ENCODE data around the gene KBTBD8. TPM values are rescaled to one million over a fixed set of nuclear protein-coding genes. Genes with fewer than 3 reads are reported as not detected.

The KBTBD8 gene
- total RNA-seq, 1 donor from 2014 or later, result 9.2 TPM

- TF ChIP-seq CTCF (IDR thresholded peaks at IDR 0.05; ENCODE audit: insufficient read depth, low read depth, low read length) (no peak), EZH2 (IDR thresholded peaks at IDR 0.05; ENCODE audit: insufficient read depth, low read length) (no peak)
- Histone ChIP-seq H3K9ac (ENCODE audit: low read length) (no peak overlapping the region), H3K36me3 (ENCODE audit: insufficient read depth, low read length) (no peaks in the 10 kb centered on the region), H3K9me3 (ENCODE audit: insufficient read depth, low read depth, low read length) (no peaks in the 10 kb centered on the region), H3K27me3 (ENCODE audit: insufficient read depth, low read length) (no peaks in the 10 kb centered on the region), H3K4me2 (ENCODE audit: low read length) (no peak overlapping the region), H4K20me1 (ENCODE audit: insufficient read depth, low read length) (no peaks in the 10 kb centered on the region), H3K27ac (ENCODE audit: low read depth, low read length) (no peak overlapping the region), H3K4me1 (ENCODE audit: insufficient read depth, low read length) (peaks cover 15% of the 10 kb centered on the region), H3K79me2 (ENCODE audit: insufficient read depth, low read length) (peaks cover 11% of the 10 kb centered on the region), H3K4me3 (ENCODE audit: insufficient read depth, low read depth, low read length) (no peak overlapping the region), H2AFZ (ENCODE audit: low read depth, low read length) (no peak overlapping the region)
- Mint-ChIP-seq H3K4me1 (ENCODE audit: low read depth, unreplicated experiment) (peaks cover 4% of the 10 kb centered on the region), H3K4me3 (ENCODE audit: unreplicated experiment) (no peak overlapping the region), H3K36me3 (ENCODE audit: low read depth, unreplicated experiment) (no peaks in the 10 kb centered on the region), H3K27ac (ENCODE audit: unreplicated experiment) (no peak overlapping the region), H3K9me3 (ENCODE audit: unreplicated experiment) (no peaks in the 10 kb centered on the region), H3K27me3 (ENCODE audit: low read depth, unreplicated experiment) (no peaks in the 10 kb centered on the region)
- no peak for FAIRE-seq
- no peak for DNase-seq (ENCODE audit: low read depth)
Measured at GRCh38 chr3:66994588-66994987, 3.5 kb upstream of the KBTBD8 start.

- no peak overlapping the region for H3K4me2 ChIP-seq (ENCODE audit: low read length)
- no peaks in the 10 kb centered on the region for H3K9me3 Mint-ChIP-seq (ENCODE audit: unreplicated experiment)
- no peaks in the 10 kb centered on the region for H3K9me3 ChIP-seq (ENCODE audit: insufficient read depth, low read depth, low read length)
- H3K4me3 Mint-ChIP-seq (ENCODE audit: unreplicated experiment), result no peak overlapping the region
- H3K27me3 Mint-ChIP-seq (ENCODE audit: low read depth, unreplicated experiment), result no peaks in the 10 kb centered on the region
- no peak overlapping the region for H3K4me3 ChIP-seq (ENCODE audit: insufficient read depth, low read depth, low read length)
- H2AFZ ChIP-seq (ENCODE audit: low read depth, low read length), result no peak overlapping the region
- no peaks in the 10 kb centered on the region for H3K27me3 ChIP-seq (ENCODE audit: insufficient read depth, low read length)
- H3K4me1 ChIP-seq (ENCODE audit: insufficient read depth, low read length), result peaks cover 15% of the 10 kb centered on the region
- peaks cover 23% of the 10 kb centered on the region for H3K79me2 ChIP-seq (ENCODE audit: insufficient read depth, low read length)
- no peak for FAIRE-seq
- H4K20me1 ChIP-seq (ENCODE audit: insufficient read depth, low read length), result no peaks in the 10 kb centered on the region
- no peak for DNase-seq (ENCODE audit: low read depth)
- peaks cover 5% of the 10 kb centered on the region for H3K4me1 Mint-ChIP-seq (ENCODE audit: low read depth, unreplicated experiment)
- TF ChIP-seq CTCF (IDR thresholded peaks at IDR 0.05; ENCODE audit: insufficient read depth, low read depth, low read length) (no peak), EZH2 (IDR thresholded peaks at IDR 0.05; ENCODE audit: insufficient read depth, low read length) (no peak)
- no peaks in the 10 kb centered on the region for H3K36me3 ChIP-seq (ENCODE audit: insufficient read depth, low read length)
- H3K27ac Mint-ChIP-seq (ENCODE audit: unreplicated experiment), result no peak overlapping the region
- H3K36me3 Mint-ChIP-seq (ENCODE audit: low read depth, unreplicated experiment), result no peaks in the 10 kb centered on the region
- H3K27ac ChIP-seq (ENCODE audit: low read depth, low read length), result no peak overlapping the region
- no peak overlapping the region for H3K9ac ChIP-seq (ENCODE audit: low read length)
Measured at GRCh38 chr3:66996696-66997095, 1.4 kb upstream of the KBTBD8 start.

GRCh38 chr3:66997560-66998112 is 471 bp upstream of the KBTBD8 start:
- Histone ChIP-seq H4K20me1 (ENCODE audit: insufficient read depth, low read length) (no peaks in the 10 kb centered on the region), H3K27ac (ENCODE audit: low read depth, low read length) (peak overlapping the region; percentile 69), H3K27me3 (ENCODE audit: insufficient read depth, low read length) (no peaks in the 10 kb centered on the region), H3K4me3 (ENCODE audit: insufficient read depth, low read depth, low read length) (peak overlapping the region; percentile 38), H3K4me1 (ENCODE audit: insufficient read depth, low read length) (peaks cover 15% of the 10 kb centered on the region), H3K36me3 (ENCODE audit: insufficient read depth, low read length) (no peaks in the 10 kb centered on the region), H3K4me2 (ENCODE audit: low read length) (peak overlapping the region; percentile 91), H2AFZ (ENCODE audit: low read depth, low read length) (peak overlapping the region; percentile 70), H3K9me3 (ENCODE audit: insufficient read depth, low read depth, low read length) (no peaks in the 10 kb centered on the region), H3K9ac (ENCODE audit: low read length) (peak overlapping the region; percentile 83), H3K79me2 (ENCODE audit: insufficient read depth, low read length) (peaks cover 26% of the 10 kb centered on the region)
- H3K9me3 Mint-ChIP-seq (ENCODE audit: unreplicated experiment), result no peaks in the 10 kb centered on the region
- no peak for TF ChIP-seq CTCF (IDR thresholded peaks at IDR 0.05; ENCODE audit: insufficient read depth, low read depth, low read length)
- TF ChIP-seq EZH2 (IDR thresholded peaks at IDR 0.05; ENCODE audit: insufficient read depth, low read length), result no peak
- H3K36me3 Mint-ChIP-seq (ENCODE audit: low read depth, unreplicated experiment), result no peaks in the 10 kb centered on the region
- DNase-seq (ENCODE audit: low read depth) (peak; percentile 70), FAIRE-seq (peak; percentile 86)
- H3K4me1 Mint-ChIP-seq (ENCODE audit: low read depth, unreplicated experiment), result peaks cover 5% of the 10 kb centered on the region
- H3K27ac Mint-ChIP-seq (ENCODE audit: unreplicated experiment), result peak overlapping the region; percentile 38
- H3K4me3 Mint-ChIP-seq (ENCODE audit: unreplicated experiment), result peak overlapping the region; percentile 93
- H3K27me3 Mint-ChIP-seq (ENCODE audit: low read depth, unreplicated experiment), result no peaks in the 10 kb centered on the region
